B cell (primary cell): ENCODE measurements around the gene ACSM6. TPM values are rescaled to one million over a fixed set of nuclear protein-coding genes. Genes with fewer than 3 reads are reported as not detected.

ENCODE experiments used
- ATAC-seq: fragments of 200-7000 bp; cut with Tn5 transposase; one replicate; pipeline ENCODE4 v1.10.0; 2021; ENCODE audit warnings: low read depth, mild to moderate bottlenecking, moderate number of reproducible peaks, moderate library complexity
- CTCF ChIA-PET: fragments of 350-600 bp; sonication (Branson Sonifier 250); formaldehyde crosslinking; loops from one replicate; lab custom pipeline; 2021; ENCODE audit warnings: antibody characterized with exemption, inconsistent platforms; lab: Charles Lee
- POLR2A ChIA-PET: fragments of 350-600 bp; sonication (Branson Sonifier 250); formaldehyde crosslinking; loops from one replicate; lab custom pipeline; 2021; ENCODE audit warnings: antibody characterized with exemption; lab: Charles Lee
- DNase-seq: peaks from one replicate; pipeline ENCODE4 v3.0.0; 2013
- H2AFZ ChIP-seq: 2 replicates; pipeline ENCODE4 v1.6.1; 2012; ENCODE audit warnings: mild to moderate bottlenecking, low read depth, low read length; ENCODE audit not compliant: insufficient read depth, poor library complexity, severe bottlenecking
- H3K27ac ChIP-seq, 2 donors: 1 replicate in 1 of 2; 2 replicates in 1 of 2; pipeline ENCODE4 v1.5.1; 2012 to 2013; ENCODE audit warnings: low read length in 2 of 2, mild to moderate bottlenecking in 2 of 2, moderate library complexity in 1 of 2
- H3K27me3 ChIP-seq, 4 experiments: fragments of 200-600 bp in 1 of 4; sonication (generic) in 1 of 4; replicated peaks in 1 of 4; 1 replicate in 2 of 4; 2 replicates in 2 of 4; pipeline versions ENCODE4 v1.6.1 to v1.7.0; 2013 to 2016; ENCODE audit warnings: low read length in 3 of 4, mild to moderate bottlenecking in 2 of 4, mixed read lengths in 1 of 4, moderate library complexity in 1 of 4; ENCODE audit not compliant: insufficient read depth in 4 of 4, control insufficient read depth in 3 of 4; ENCODE audit errors: control extremely low read depth in 1 of 4
- H3K36me3 ChIP-seq, 2 experiments: replicated peaks in 1 of 2; 1 replicate in 1 of 2; 2 replicates in 1 of 2; pipeline versions ENCODE4 v1.6.1 to v1.7.1; 2013; ENCODE audit warnings: low read length in 1 of 2; ENCODE audit not compliant: insufficient read depth in 2 of 2, control insufficient read depth in 1 of 2; ENCODE audit errors: control extremely low read depth in 1 of 2, extremely low read depth in 1 of 2
- H3K4me1 ChIP-seq, 2 donors: fragments of 200-600 bp in 1 of 2; sonication (generic) in 1 of 2; 1 replicate in 1 of 2; 2 replicates in 1 of 2; pipeline versions ENCODE4 v1.5.1 to v1.6.1; 2013 to 2017; ENCODE audit warnings: low read length in 2 of 2; ENCODE audit not compliant: control insufficient read depth in 2 of 2, insufficient read depth in 2 of 2
- H3K4me2 ChIP-seq: replicated peaks from 2 replicates; pipeline ENCODE3; 2012; ENCODE audit warnings: mild to moderate bottlenecking, low read depth, low read length; ENCODE audit not compliant: poor library complexity, severe bottlenecking
- H3K4me3 ChIP-seq, 5 experiments: fragments of 200-600 bp in 1 of 5; sonication (generic) in 1 of 5; 1 replicate in 3 of 5; 2 replicates in 2 of 5; pipeline versions ENCODE4 v1.5.1 to v1.7.0; 2011 to 2016; ENCODE audit warnings: low read length in 4 of 5, mild to moderate bottlenecking in 4 of 5, low read depth in 2 of 5, control low read depth in 1 of 5, moderate library complexity in 1 of 5; ENCODE audit not compliant: insufficient read depth in 1 of 5; ENCODE audit errors: control extremely low read depth in 1 of 5, extremely low read depth in 1 of 5
- H3K79me2 ChIP-seq: fragments of 200-600 bp; sonication (generic); one replicate; pipeline ENCODE4 v1.6.0; 2016; ENCODE audit warnings: low read length; ENCODE audit not compliant: control insufficient read depth, insufficient read depth
- H3K9ac ChIP-seq: fragments of 200-600 bp; sonication (generic); 2 replicates; pipeline ENCODE4 v1.6.1; 2017; ENCODE audit warnings: mild to moderate bottlenecking, low read length, moderate library complexity
- H3K9me3 ChIP-seq, 3 donors: one replicate each; pipeline versions ENCODE4 v1.6.1 to v1.7.1; 2013; ENCODE audit warnings: low read length in 2 of 3; ENCODE audit not compliant: control insufficient read depth in 2 of 3, insufficient read depth in 1 of 3; ENCODE audit errors: control extremely low read depth in 1 of 3
- H4K20me1 ChIP-seq: 2 replicates; pipeline ENCODE4 v1.6.0; 2012; ENCODE audit warnings: mild to moderate bottlenecking, low read length; ENCODE audit not compliant: insufficient read depth, control insufficient read depth, poor library complexity, severe bottlenecking
- H3K27ac Mint-ChIP-seq: one replicate; pipeline ENCODE4 v1.8.0; 2021; ENCODE audit warnings: mixed read lengths
- H3K27me3 Mint-ChIP-seq: one replicate; pipeline ENCODE4 v1.8.0; 2021; ENCODE audit warnings: mixed read lengths
- H3K4me1 Mint-ChIP-seq: one replicate; pipeline ENCODE4 v1.8.0; 2021; ENCODE audit warnings: mixed read lengths
- H3K4me3 Mint-ChIP-seq: one replicate; pipeline ENCODE4 v1.8.0; 2021; ENCODE audit warnings: mixed read lengths
- H3K9me3 Mint-ChIP-seq: one replicate; pipeline ENCODE4 v1.8.0; 2022; ENCODE audit warnings: mixed read lengths; ENCODE audit not compliant: insufficient read depth
- CTCF ChIP-seq: fragments of 200-600 bp; IDR thresholded peaks from one replicate; pipeline ENCODE4 v1.8.0; 2022; ENCODE audit warnings: antibody characterized with exemption, mild to moderate bottlenecking
- EZH2 ChIP-seq: IDR thresholded peaks from 2 replicates; pipeline ENCODE4 v1.6.1; 2012; ENCODE audit warnings: borderline replicate concordance, low read depth, mild to moderate bottlenecking, moderate library complexity, low read length; ENCODE audit not compliant: insufficient read depth, poor library complexity, severe bottlenecking
- WGBS: methylation state at CpG from one replicate; pipeline ENCODE4 v1.1.5; 2013; ENCODE audit warnings: missing lambda C conversion rate; ENCODE audit not compliant: insufficient coverage; 5-methylcytosine and 5-hydroxymethylcytosine counted together
- intact Hi-C: fragments of 100-400 bp; cut with micrococcal nuclease; formaldehyde crosslinking; loops from one replicate; pipeline ENCODE4 v1.10.0; 2022
- polyA plus RNA-seq: library from polyadenylated mRNA; depleted of rRNA; stranded (reverse); fragments of >200 nt; gene quantifications from 2 replicates; pipeline ENCODE4 v1.2.3, GENCODE V29; 2012
- total RNA-seq, 2 donors: library from RNA; stranded (reverse); fragments of 120-200 nt in 1 of 2; gene quantifications; 1 replicate in 1 of 2; 2 replicates in 1 of 2; pipeline versions ENCODE4 v1.2.3 to v1.2.4, GENCODE V29; 2013 to 2022

ACSM6 gene
- total and polyA plus RNA-seq, 2 donors (not counting 1 experiment from before 2014, with no cell fraction given), result not detected

GRCh38 chr10:95214793-95215192, 20.8 kb downstream of the ACSM6 start:
- no peaks in the 10 kb centered on the region for H3K4me1 ChIP-seq

GRCh38 chr10:95217476-95217875, 23.4 kb downstream of the ACSM6 start:
- peaks cover 2% of the 10 kb centered on the region for H3K9me3 Mint-ChIP-seq
- ChIA-PET POLR2A (no interaction called here), CTCF (interaction anchor here (1.1 kb wide), 1 partner anchor 10 kb away, joined by 3 read pairs; no protein-coding TSS in a partner anchor)
- no peaks in the 10 kb centered on the region for H3K27me3 ChIP-seq
- TF ChIP-seq CTCF (no peak), EZH2 (no peak)
- DNase-seq, result no peak
- H3K4me3 Mint-ChIP-seq, result no peak overlapping the region
- no CpG with 5 or more reads among the region's 1 CpG for WGBS
- no peak overlapping the region for H3K4me3 ChIP-seq
- no peak overlapping the region for H3K9ac ChIP-seq
- no peaks in the 10 kb centered on the region for H3K79me2 ChIP-seq
- no peaks in the 10 kb centered on the region for H4K20me1 ChIP-seq
- no peaks in the 10 kb centered on the region for H3K4me1 Mint-ChIP-seq
- intact Hi-C loops, result no loop called here
- no peaks in the 10 kb centered on the region for H3K27me3 Mint-ChIP-seq
- no peaks in the 10 kb centered on the region for H3K9me3 ChIP-seq
- H3K4me1 ChIP-seq, result no peaks in the 10 kb centered on the region
- no peak overlapping the region for H2AFZ ChIP-seq
- no peak overlapping the region for H3K4me2 ChIP-seq
- no peak overlapping the region for H3K27ac Mint-ChIP-seq
- peaks cover 0 to 1% of the 10 kb centered on the region in 2 experiments for H3K36me3 ChIP-seq
- H3K27ac ChIP-seq, result no peak overlapping the region
- no peak for ATAC-seq

More at GRCh38 chr10:95214793-95215192, 20.8 kb downstream of the ACSM6 start:
- ChIA-PET CTCF (no interaction called here), POLR2A (no interaction called here)
- H3K79me2 ChIP-seq, result no peaks in the 10 kb centered on the region
- no peaks in the 10 kb centered on the region for H3K4me1 Mint-ChIP-seq
- H3K9me3 ChIP-seq, result no peaks in the 10 kb centered on the region
- H3K27ac ChIP-seq, result no peak overlapping the region
- H2AFZ ChIP-seq, result no peak overlapping the region
- H3K27me3 Mint-ChIP-seq, result no peaks in the 10 kb centered on the region
- no peaks in the 10 kb centered on the region for H3K27me3 ChIP-seq
- H3K9me3 Mint-ChIP-seq, result peaks cover 2% of the 10 kb centered on the region
- H3K27ac Mint-ChIP-seq, result no peak overlapping the region
- no peak for DNase-seq
- H3K4me3 ChIP-seq, result no peak overlapping the region
- ATAC-seq, result no peak
- intact Hi-C loops, result no loop called here
- H3K36me3 ChIP-seq, result peaks cover 0 to 1% of the 10 kb centered on the region in 2 experiments
- WGBS, result 80% methylated on average over 1 of the region's 3 CpGs
- H4K20me1 ChIP-seq, result no peaks in the 10 kb centered on the region
- H3K9ac ChIP-seq, result no peak overlapping the region
- no peak overlapping the region for H3K4me2 ChIP-seq
- no peak for TF ChIP-seq CTCF
- no peak for TF ChIP-seq EZH2
- H3K4me3 Mint-ChIP-seq, result no peak overlapping the region
